ENCODE results near the gene SMYD3.

Gene SMYD3

GRCh38 chr1:246515390-246516005 lies 8.4 kb upstream of the SMYD3 start:
- DNase-seq (ENCODE audit: low read depth): no peak

GRCh38 chr1:246513619-246514343 lies 6.7 kb upstream of the SMYD3 start:
- no peak for DNase-seq (ENCODE audit: low read depth)

- DNase-seq (ENCODE audit: low read depth): no peak
These were observed 6.0 kb upstream of the SMYD3 start for GRCh38 chr1:246513041-246513440.

- DNase-seq (ENCODE audit: low read depth): no peak
These were observed 5.6 kb upstream of the SMYD3 start for GRCh38 chr1:246512635-246513034.

GRCh38 chr1:246512230-246512629 lies 5.2 kb upstream of the SMYD3 start:
- no peak for DNase-seq (ENCODE audit: low read depth)

- no peak for DNase-seq (ENCODE audit: low read depth)
These were observed 4.1 kb upstream of the SMYD3 start for GRCh38 chr1:246511203-246511602.

- no peak for DNase-seq (ENCODE audit: low read depth)
These were observed 3.3 kb upstream of the SMYD3 start for GRCh38 chr1:246510147-246511030.

- no peak for DNase-seq (ENCODE audit: low read depth)
These were observed 2.0 kb upstream of the SMYD3 start for GRCh38 chr1:246508897-246509688.

- DNase-seq (ENCODE audit: low read depth): no peak
These were observed 759 bp downstream of the SMYD3 start for GRCh38 chr1:246506367-246506673.

- peak; percentile 64 for DNase-seq (ENCODE audit: low read depth)
These were observed 3.7 kb downstream of the SMYD3 start for GRCh38 chr1:246503341-246503740.

GRCh38 chr1:246497331-246497915 lies 9.7 kb downstream of the SMYD3 start:
- peak; percentile 75 for DNase-seq (ENCODE audit: low read depth)

GRCh38 chr1:246492611-246493245 lies 14.4 kb downstream of the SMYD3 start:
- peak; percentile 81 for DNase-seq (ENCODE audit: low read depth)

- no peak for DNase-seq (ENCODE audit: low read depth)
These were observed 15.5 kb downstream of the SMYD3 start for GRCh38 chr1:246491551-246492053.

GRCh38 chr1:246488674-246489073 lies 18.4 kb downstream of the SMYD3 start:
- DNase-seq (ENCODE audit: low read depth): no peak

- DNase-seq (ENCODE audit: low read depth): peak; percentile 60
These were observed 23.5 kb downstream of the SMYD3 start for GRCh38 chr1:246483569-246483933.

GRCh38 chr1:246482805-246483568 lies 24.1 kb downstream of the SMYD3 start:
- DNase-seq (ENCODE audit: low read depth): peak; percentile 40

- DNase-seq (ENCODE audit: low read depth): no peak
These were observed 28.0 kb downstream of the SMYD3 start for GRCh38 chr1:246479061-246479460.

- DNase-seq (ENCODE audit: low read depth): no peak
These were observed 29.4 kb downstream of the SMYD3 start for GRCh38 chr1:246477634-246478033.

GRCh38 chr1:246476771-246477170 lies 30.3 kb downstream of the SMYD3 start:
- DNase-seq (ENCODE audit: low read depth): no peak

GRCh38 chr1:246471688-246472087 lies 35.4 kb downstream of the SMYD3 start:
- no peak for DNase-seq (ENCODE audit: low read depth)

Data from EH (cell line).